B cell (primary cell): ENCODE results near the gene SHE. TPM values are rescaled to one million over a fixed set of nuclear protein-coding genes. Genes with fewer than 3 reads are reported as not detected.

Experiments
- ATAC-seq: fragments of 200-7000 bp; cut with Tn5 transposase; one replicate; pipeline ENCODE4 v1.10.0; 2021; ENCODE audit warnings: low read depth, mild to moderate bottlenecking, moderate number of reproducible peaks, moderate library complexity
- CTCF ChIA-PET: fragments of 350-600 bp; sonication (Branson Sonifier 250); formaldehyde crosslinking; loops from one replicate; lab custom pipeline; 2021; ENCODE audit warnings: antibody characterized with exemption, inconsistent platforms; lab: Charles Lee
- POLR2A ChIA-PET: fragments of 350-600 bp; sonication (Branson Sonifier 250); formaldehyde crosslinking; loops from one replicate; lab custom pipeline; 2021; ENCODE audit warnings: antibody characterized with exemption; lab: Charles Lee
- DNase-seq: peaks from one replicate; pipeline ENCODE4 v3.0.0; 2013
- H2AFZ ChIP-seq: 2 replicates; pipeline ENCODE4 v1.6.1; 2012; ENCODE audit warnings: mild to moderate bottlenecking, low read depth, low read length; ENCODE audit not compliant: insufficient read depth, poor library complexity, severe bottlenecking
- H3K27ac ChIP-seq, 2 donors: 1 replicate in 1 of 2; 2 replicates in 1 of 2; pipeline ENCODE4 v1.5.1; 2012 to 2013; ENCODE audit warnings: low read length in 2 of 2, mild to moderate bottlenecking in 2 of 2, moderate library complexity in 1 of 2
- H3K27me3 ChIP-seq, 4 experiments: fragments of 200-600 bp in 1 of 4; sonication (generic) in 1 of 4; replicated peaks in 1 of 4; 1 replicate in 2 of 4; 2 replicates in 2 of 4; pipeline versions ENCODE4 v1.6.1 to v1.7.0; 2013 to 2016; ENCODE audit warnings: low read length in 3 of 4, mild to moderate bottlenecking in 2 of 4, mixed read lengths in 1 of 4, moderate library complexity in 1 of 4; ENCODE audit not compliant: insufficient read depth in 4 of 4, control insufficient read depth in 3 of 4; ENCODE audit errors: control extremely low read depth in 1 of 4
- H3K36me3 ChIP-seq, 2 experiments: replicated peaks in 1 of 2; 1 replicate in 1 of 2; 2 replicates in 1 of 2; pipeline versions ENCODE4 v1.6.1 to v1.7.1; 2013; ENCODE audit warnings: low read length in 1 of 2; ENCODE audit not compliant: insufficient read depth in 2 of 2, control insufficient read depth in 1 of 2; ENCODE audit errors: control extremely low read depth in 1 of 2, extremely low read depth in 1 of 2
- H3K4me1 ChIP-seq, 2 donors: fragments of 200-600 bp in 1 of 2; sonication (generic) in 1 of 2; 1 replicate in 1 of 2; 2 replicates in 1 of 2; pipeline versions ENCODE4 v1.5.1 to v1.6.1; 2013 to 2017; ENCODE audit warnings: low read length in 2 of 2; ENCODE audit not compliant: control insufficient read depth in 2 of 2, insufficient read depth in 2 of 2
- H3K4me2 ChIP-seq: replicated peaks from 2 replicates; pipeline ENCODE3; 2012; ENCODE audit warnings: mild to moderate bottlenecking, low read depth, low read length; ENCODE audit not compliant: poor library complexity, severe bottlenecking
- H3K4me3 ChIP-seq, 5 experiments: fragments of 200-600 bp in 1 of 5; sonication (generic) in 1 of 5; 1 replicate in 3 of 5; 2 replicates in 2 of 5; pipeline versions ENCODE4 v1.5.1 to v1.7.0; 2011 to 2016; ENCODE audit warnings: low read length in 4 of 5, mild to moderate bottlenecking in 4 of 5, low read depth in 2 of 5, control low read depth in 1 of 5, moderate library complexity in 1 of 5; ENCODE audit not compliant: insufficient read depth in 1 of 5; ENCODE audit errors: control extremely low read depth in 1 of 5, extremely low read depth in 1 of 5
- H3K79me2 ChIP-seq: fragments of 200-600 bp; sonication (generic); one replicate; pipeline ENCODE4 v1.6.0; 2016; ENCODE audit warnings: low read length; ENCODE audit not compliant: control insufficient read depth, insufficient read depth
- H3K9ac ChIP-seq: fragments of 200-600 bp; sonication (generic); 2 replicates; pipeline ENCODE4 v1.6.1; 2017; ENCODE audit warnings: mild to moderate bottlenecking, low read length, moderate library complexity
- H3K9me3 ChIP-seq, 3 donors: one replicate each; pipeline versions ENCODE4 v1.6.1 to v1.7.1; 2013; ENCODE audit warnings: low read length in 2 of 3; ENCODE audit not compliant: control insufficient read depth in 2 of 3, insufficient read depth in 1 of 3; ENCODE audit errors: control extremely low read depth in 1 of 3
- H4K20me1 ChIP-seq: 2 replicates; pipeline ENCODE4 v1.6.0; 2012; ENCODE audit warnings: mild to moderate bottlenecking, low read length; ENCODE audit not compliant: insufficient read depth, control insufficient read depth, poor library complexity, severe bottlenecking
- H3K27ac Mint-ChIP-seq: one replicate; pipeline ENCODE4 v1.8.0; 2021; ENCODE audit warnings: mixed read lengths
- H3K27me3 Mint-ChIP-seq: one replicate; pipeline ENCODE4 v1.8.0; 2021; ENCODE audit warnings: mixed read lengths
- H3K4me1 Mint-ChIP-seq: one replicate; pipeline ENCODE4 v1.8.0; 2021; ENCODE audit warnings: mixed read lengths
- H3K4me3 Mint-ChIP-seq: one replicate; pipeline ENCODE4 v1.8.0; 2021; ENCODE audit warnings: mixed read lengths
- H3K9me3 Mint-ChIP-seq: one replicate; pipeline ENCODE4 v1.8.0; 2022; ENCODE audit warnings: mixed read lengths; ENCODE audit not compliant: insufficient read depth
- EZH2 ChIP-seq: IDR thresholded peaks from 2 replicates; pipeline ENCODE4 v1.6.1; 2012; ENCODE audit warnings: borderline replicate concordance, low read depth, mild to moderate bottlenecking, moderate library complexity, low read length; ENCODE audit not compliant: insufficient read depth, poor library complexity, severe bottlenecking
- WGBS: methylation state at CpG from one replicate; pipeline ENCODE4 v1.1.5; 2013; ENCODE audit warnings: missing lambda C conversion rate; ENCODE audit not compliant: insufficient coverage; 5-methylcytosine and 5-hydroxymethylcytosine counted together
- intact Hi-C: fragments of 100-400 bp; cut with micrococcal nuclease; formaldehyde crosslinking; loops from one replicate; pipeline ENCODE4 v1.10.0; 2022
- polyA minus RNA-seq: library from RNA; depleted of rRNA, polyadenylated mRNA; stranded (reverse); fragments of >200 nt; gene quantifications from 2 replicates; pipeline ENCODE4 v1.2.3, GENCODE V29; 2012
- polyA plus RNA-seq: library from polyadenylated mRNA; depleted of rRNA; stranded (reverse); fragments of >200 nt; gene quantifications from 2 replicates; pipeline ENCODE4 v1.2.3, GENCODE V29; 2012
- total RNA-seq, 2 donors: library from RNA; stranded (reverse); fragments of 120-200 nt in 1 of 2; gene quantifications; 1 replicate in 1 of 2; 2 replicates in 1 of 2; pipeline versions ENCODE4 v1.2.3 to v1.2.4, GENCODE V29; 2013 to 2022
- TF ChIP-seq, protein P1 (sequence below): fragments of 200-600 bp; IDR thresholded peaks from one replicate; pipeline ENCODE4 v1.8.0; 2022; ENCODE audit warnings: antibody characterized with exemption, mild to moderate bottlenecking

The SHE gene
- 0.07 TPM in 1 of 2 replicates, not detected in the other for total RNA-seq
- total RNA-seq (2013): 0.30 TPM
- 0.01 and 0.03 TPM in 2 replicates for polyA plus RNA-seq
- 0.09 TPM in 1 of 2 replicates, not detected in the other for polyA minus RNA-seq

GRCh38 chr1:154502066-154502743, at the start of gene SHE, which contains the start of gene TDRD10:
TSS of gene SHE (minus strand) at chr1:154502412. CDS start at chr1:154502026, 386 bp downstream.
TSS of gene TDRD10 (plus strand) at chr1:154502219. CDS start at chr1:154506904, 4,685 bp downstream.
- H3K27ac ChIP-seq: no peak within 1 kb of the TSS
- TF ChIP-seq EZH2: peak; percentile 79
- TF ChIP-seq, protein P1, sequence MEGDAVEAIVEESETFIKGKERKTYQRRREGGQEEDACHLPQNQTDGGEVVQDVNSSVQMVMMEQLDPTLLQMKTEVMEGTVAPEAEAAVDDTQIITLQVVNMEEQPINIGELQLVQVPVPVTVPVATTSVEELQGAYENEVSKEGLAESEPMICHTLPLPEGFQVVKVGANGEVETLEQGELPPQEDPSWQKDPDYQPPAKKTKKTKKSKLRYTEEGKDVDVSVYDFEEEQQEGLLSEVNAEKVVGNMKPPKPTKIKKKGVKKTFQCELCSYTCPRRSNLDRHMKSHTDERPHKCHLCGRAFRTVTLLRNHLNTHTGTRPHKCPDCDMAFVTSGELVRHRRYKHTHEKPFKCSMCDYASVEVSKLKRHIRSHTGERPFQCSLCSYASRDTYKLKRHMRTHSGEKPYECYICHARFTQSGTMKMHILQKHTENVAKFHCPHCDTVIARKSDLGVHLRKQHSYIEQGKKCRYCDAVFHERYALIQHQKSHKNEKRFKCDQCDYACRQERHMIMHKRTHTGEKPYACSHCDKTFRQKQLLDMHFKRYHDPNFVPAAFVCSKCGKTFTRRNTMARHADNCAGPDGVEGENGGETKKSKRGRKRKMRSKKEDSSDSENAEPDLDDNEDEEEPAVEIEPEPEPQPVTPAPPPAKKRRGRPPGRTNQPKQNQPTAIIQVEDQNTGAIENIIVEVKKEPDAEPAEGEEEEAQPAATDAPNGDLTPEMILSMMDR: no peak
- Mint-ChIP-seq H3K27me3 (peaks cover 36% of the 10 kb centered on the region), H3K27ac (no peak within 1 kb of the TSS), H3K9me3 (no peaks in the 10 kb centered on the region), H3K4me3 (peak within 1 kb of the TSS; percentile 76), H3K4me1 (peaks cover 22% of the 10 kb centered on the region)
- peaks cover 0 to 14% (median 4%) of the 10 kb centered on the region in 3 donors for H3K9me3 ChIP-seq
- H4K20me1 ChIP-seq: no peaks in the 10 kb centered on the region
- ATAC-seq (peak; percentile 51), DNase-seq (peak; percentile 49)
- H3K4me1 ChIP-seq: peaks cover 18 to 22% of the 10 kb centered on the region in 2 donors
- POLR2A ChIA-PET: no interaction called here
- H3K79me2 ChIP-seq: no peaks in the 10 kb centered on the region
- peak within 1 kb of the TSS in 3 of 5 experiments; percentile 38 to 50 (median 44) for H3K4me3 ChIP-seq
- peak within 1 kb of the TSS; percentile 89 for H3K4me2 ChIP-seq
- CTCF ChIA-PET: no interaction called here
- H2AFZ ChIP-seq: peak within 1 kb of the TSS; percentile 67
- intact Hi-C loops: no loop called here
- WGBS: 5% methylated on average over 90 of the region's 90 CpGs
- peak within 1 kb of the TSS; percentile 57 for H3K9ac ChIP-seq
- H3K36me3 ChIP-seq: no peaks in the 10 kb centered on the region
- H3K27me3 ChIP-seq: peaks cover 0 to 56% (median 30%) of the 10 kb centered on the region in 4 experiments

GRCh38 chr1:154551474-154551873, 49.3 kb upstream of the SHE start:
- intact Hi-C loops: no loop called here
- H3K27ac Mint-ChIP-seq: no peak overlapping the region
- peaks cover 20 to 74% of the 10 kb centered on the region in 2 experiments for H3K36me3 ChIP-seq
- H3K4me1 ChIP-seq: peaks cover 4 to 5% of the 10 kb centered on the region in 2 donors
- no peak overlapping the region for H2AFZ ChIP-seq
- H3K27me3 Mint-ChIP-seq: no peaks in the 10 kb centered on the region
- ChIA-PET POLR2A (no interaction called here), CTCF (interaction anchor here (0.9 to 6.6 kb wide), 2 partner anchors 70 to 72 kb away, joined by 4 to 188 read pairs; no protein-coding TSS in a partner anchor)
- no peak for TF ChIP-seq EZH2
- TF ChIP-seq, protein P1: no peak
- H4K20me1 ChIP-seq: peaks cover 52% of the 10 kb centered on the region
- no peak overlapping the region for H3K4me2 ChIP-seq
- no peak overlapping the region for H3K27ac ChIP-seq
- peaks cover 17% of the 10 kb centered on the region for H3K4me1 Mint-ChIP-seq
- H3K9me3 Mint-ChIP-seq: no peaks in the 10 kb centered on the region
- no peak overlapping the region for H3K9ac ChIP-seq
- no peaks in the 10 kb centered on the region for H3K27me3 ChIP-seq
- no peak overlapping the region for H3K4me3 ChIP-seq
- H3K4me3 Mint-ChIP-seq: no peak overlapping the region
- no peak for DNase-seq
- H3K79me2 ChIP-seq: peaks cover 2% of the 10 kb centered on the region
- H3K9me3 ChIP-seq: peaks cover 0 to 3% (median 0%) of the 10 kb centered on the region in 3 donors
- ATAC-seq: no peak
- WGBS: 94% methylated on average over 4 of the region's 4 CpGs
